WERI-Rb-1 (cell line): Measurements from ENCODE around the gene GRAP2.
"Not testable (repeated sequence)": the region's sequence is repeated elsewhere in the genome, so short reads cannot be mapped to it uniquely, and the experiment has no call there.

ENCODE experiments used
- DNase-seq: peaks from one replicate; pipeline ENCODE4 v3.0.0-alpha.2; 2020
- H3K27ac ChIP-seq: fragments of 250-450 bp; sonication (Bioruptor Pico); 2 replicates; pipeline ENCODE4 v1.5.1; 2020; ENCODE audit warnings: mild to moderate bottlenecking, moderate library complexity
- H3K27me3 ChIP-seq: fragments of 250-450 bp; sonication (Bioruptor Pico); 2 replicates; pipeline ENCODE4 v1.5.1; 2021; ENCODE audit warnings: mild to moderate bottlenecking, low read depth, moderate library complexity; ENCODE audit not compliant: insufficient read depth, severe bottlenecking
- H3K36me3 ChIP-seq: fragments of 250-450 bp; sonication (Bioruptor Pico); 2 replicates; pipeline ENCODE4 v1.5.1; 2020; ENCODE audit warnings: mild to moderate bottlenecking, moderate library complexity
- H3K4me3 ChIP-seq: 2 replicates; pipeline ENCODE4 v1.5.1; 2011; ENCODE audit warnings: low read depth, mild to moderate bottlenecking, control low read depth, low read length
- H3K9me3 ChIP-seq: fragments of 250-450 bp; sonication (Bioruptor Pico); 2 replicates; pipeline ENCODE4 v1.5.1; 2021; ENCODE audit warnings: mild to moderate bottlenecking, moderate library complexity; ENCODE audit not compliant: severe bottlenecking
- CTCF ChIP-seq: IDR thresholded peaks from 2 replicates; pipeline ENCODE4 v1.5.1; 2011; ENCODE audit warnings: low read depth, mild to moderate bottlenecking, control low read depth, inconsistent platforms, low read length

Gene GRAP2

GRCh38 chr22:39946126-39946502, 45.2 kb downstream of the GRAP2 start:
- no peaks in the 10 kb centered on the region for H3K27me3 ChIP-seq
- no peak for DNase-seq
- no peak overlapping the region for H3K4me3 ChIP-seq
- no peaks in the 10 kb centered on the region for H3K36me3 ChIP-seq
- H3K9me3 ChIP-seq: no peaks in the 10 kb centered on the region
- TF ChIP-seq CTCF: no peak
- H3K27ac ChIP-seq: peak overlapping the region; percentile 14; the same call in 1 of the 2 replicates

- H3K27ac ChIP-seq: peak overlapping the region; percentile 14; the same call in 1 of the 2 replicates
These were observed 45.8 kb downstream of the GRAP2 start for GRCh38 chr22:39946503-39947219.

GRCh38 chr22:39947220-39948216, 46.6 kb downstream of the GRAP2 start:
- no peak overlapping the region for H3K27ac ChIP-seq
- no peaks in the 10 kb centered on the region for H3K9me3 ChIP-seq
- no peaks in the 10 kb centered on the region for H3K36me3 ChIP-seq
- DNase-seq: no peak
- no peak for TF ChIP-seq CTCF
- no peaks in the 10 kb centered on the region for H3K27me3 ChIP-seq
- H3K4me3 ChIP-seq: no peak overlapping the region

More at GRCh38 chr22:39946503-39947219, 45.8 kb downstream of the GRAP2 start:
- no peaks in the 10 kb centered on the region for H3K27me3 ChIP-seq
- H3K4me3 ChIP-seq: no peak overlapping the region
- no peaks in the 10 kb centered on the region for H3K36me3 ChIP-seq
- TF ChIP-seq CTCF: no peak
- no peak for DNase-seq
- no peaks in the 10 kb centered on the region for H3K9me3 ChIP-seq

- H3K4me3 ChIP-seq: no peak overlapping the region
- no peak for TF ChIP-seq CTCF
- H3K27ac ChIP-seq: no peak overlapping the region
- H3K9me3 ChIP-seq: no peaks in the 10 kb centered on the region
- H3K36me3 ChIP-seq: no peaks in the 10 kb centered on the region
- DNase-seq: no peak
- no peaks in the 10 kb centered on the region for H3K27me3 ChIP-seq
These were observed 49.3 kb downstream of the GRAP2 start for GRCh38 chr22:39949964-39950737.

GRCh38 chr22:39951603-39952293, 50.9 kb downstream of the GRAP2 start:
- H3K4me3 ChIP-seq, H3K9me3 ChIP-seq, H3K27me3 ChIP-seq, H3K27ac ChIP-seq, DNase-seq, H3K36me3 ChIP-seq: not testable (repeated sequence)
